Measurements from ENCODE around the gene ZNF341. TPM values are rescaled to one million over a fixed set of nuclear protein-coding genes. Genes with fewer than 3 reads are reported as not detected.
A peak's percentile ranks its signal among the peaks of the same experiment; 100 is the strongest.

ZNF341 gene
- total and polyA plus RNA-seq, 2 experiments from 2014 or later, result 4.3 to 6.1 TPM

GRCh38 chr20:33796263-33796906 lies 64.6 kb downstream of the ZNF341 start:
- Histone ChIP-seq H3F3A (replicated peaks; ENCODE audit: low read depth) (no peaks in the 10 kb centered on the region), H2AFZ (no peak overlapping the region; the same call in 1 of the 2 replicates), H3K4me3 (no peak overlapping the region), H3K4me2 (no peak overlapping the region; the same call in 1 of the 2 replicates), H3K36me3 (ENCODE audit: insufficient read depth) (no peaks in the 10 kb centered on the region), H3K4me1 (ENCODE audit: insufficient read depth) (no peaks in the 10 kb centered on the region), H4K20me1 (replicated peaks; ENCODE audit: insufficient read depth) (no peaks in the 10 kb centered on the region), H3K27me3 (ENCODE audit: insufficient read depth) (no peaks in the 10 kb centered on the region), H3K9me2 (ENCODE audit: insufficient read depth) (no peaks in the 10 kb centered on the region), H3K27ac (ENCODE audit: low read depth) (no peak overlapping the region), H3K79me2 (replicated peaks; ENCODE audit: insufficient read depth) (no peaks in the 10 kb centered on the region)
- no peaks in the 10 kb centered on the region; the same call in 1 of the 3 replicates for H3K9me3 Mint-ChIP-seq
- no peaks in the 10 kb centered on the region for H3K36me3 Mint-ChIP-seq (ENCODE audit: low read depth)
- ATAC-seq (peak; percentile 52), DNase-seq (ENCODE audit: low spot score) (peak; percentile 31)
- no peak overlapping the region for H3K27ac Mint-ChIP-seq
- TF ChIP-seq EZH2 (IDR thresholded peaks at IDR 0.05; ENCODE audit: low read depth, unreplicated experiment), result no peak
- TF ChIP-seq JUNB (IDR thresholded peaks at IDR 0.05; ENCODE audit: unreplicated experiment), result no peak
- TF ChIP-seq EZH2phosphoT487 (IDR thresholded peaks at IDR 0.05; ENCODE audit: unreplicated experiment), result no peak
- TF ChIP-seq REST (IDR thresholded peaks at IDR 0.05; ENCODE audit: unreplicated experiment), result no peak
- no peak for TF ChIP-seq STAT1 (IDR thresholded peaks at IDR 0.05; ENCODE audit: unreplicated experiment)
- TF ChIP-seq ETS1 (IDR thresholded peaks at IDR 0.05), result no peak
- no peak for TF ChIP-seq CTCF (conservative IDR thresholded peaks at IDR 0.05; ENCODE audit: low read depth in 2 of 2)
- TF ChIP-seq NANOG (IDR thresholded peaks at IDR 0.05; ENCODE audit: borderline replicate concordance), result no peak
- no peak for TF ChIP-seq ZNF462 (CRISPR knock-in tag; IDR thresholded peaks at IDR 0.05)
- TF ChIP-seq ZNF331 (CRISPR knock-in tag; IDR thresholded peaks at IDR 0.05; ENCODE audit: low read depth), result no peak
- TF ChIP-seq CREB1 (CRISPR knock-in tag; IDR thresholded peaks at IDR 0.05; ENCODE audit: low read depth), result no peak
- no peak for TF ChIP-seq ZNF114 (CRISPR knock-in tag; IDR thresholded peaks at IDR 0.05)
- TF ChIP-seq POLR2AphosphoS5 (IDR thresholded peaks at IDR 0.05; ENCODE audit: low read depth), result no peak
- H3K4me3 Mint-ChIP-seq, result no peak overlapping the region
- peaks cover 2% of the 10 kb centered on the region for H3K27me3 Mint-ChIP-seq (ENCODE audit: insufficient read depth, low read depth, poor library complexity)
- peaks cover 12% of the 10 kb centered on the region for H3K4me1 Mint-ChIP-seq

All from GM23338 (cell line).